NCI-H1694 (cell line): ENCODE results near the gene MORF4L2.

Experiments
- DNase-seq: peaks from one replicate; lab custom pipeline; 2025; lab: John Stamatoyannopoulos, UW

Gene MORF4L2

GRCh38 chrX:103631145-103631544 is 55.4 kb downstream of the MORF4L2 start:
- DNase-seq, result no peak

GRCh38 chrX:103630171-103630511 is 56.4 kb downstream of the MORF4L2 start:
- no peak for DNase-seq

DNA sequence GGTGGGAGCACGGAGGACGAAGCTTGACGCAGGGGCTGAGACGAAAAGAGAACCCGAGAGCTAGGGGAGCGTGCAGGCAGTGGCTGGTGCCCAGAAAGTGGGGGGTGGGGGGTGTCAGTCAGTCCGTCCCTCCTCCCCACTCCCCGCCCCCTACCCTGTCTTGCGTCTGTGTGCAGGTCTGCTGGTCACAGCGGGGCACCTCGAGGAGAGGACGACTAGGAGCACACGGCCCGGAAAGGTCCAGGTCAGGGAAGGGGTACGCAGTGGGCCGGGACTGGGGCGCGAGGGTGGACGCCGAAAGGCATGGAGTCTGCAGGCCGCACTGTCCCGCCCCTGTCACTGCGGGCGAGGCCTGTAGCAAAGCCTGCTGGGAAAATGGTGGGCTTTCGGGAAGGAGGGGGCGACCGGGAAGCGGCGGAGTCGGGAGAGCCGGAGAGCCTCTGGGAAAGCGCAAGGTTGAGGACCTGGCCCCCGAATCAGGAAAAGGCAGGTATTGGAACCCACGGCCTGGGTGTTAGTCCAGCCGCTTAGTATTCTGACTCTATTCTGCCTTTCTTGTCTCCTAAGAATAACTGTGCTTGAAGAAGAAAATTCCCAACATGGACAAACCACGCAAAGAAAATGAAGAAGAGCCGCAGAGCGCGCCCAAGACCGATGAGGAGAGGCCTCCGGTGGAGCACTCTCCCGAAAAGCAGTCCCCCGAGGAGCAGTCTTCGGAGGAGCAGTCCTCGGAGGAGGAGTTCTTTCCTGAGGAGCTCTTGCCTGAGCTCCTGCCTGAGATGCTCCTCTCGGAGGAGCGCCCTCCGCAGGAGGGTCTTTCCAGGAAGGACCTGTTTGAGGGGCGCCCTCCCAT is 57.0 kb downstream of the MORF4L2 start:
- DNase-seq, result peak; percentile 48

- peak; percentile 48 for DNase-seq
Measured at GRCh38 chrX:103628386-103629317, 57.8 kb downstream of the MORF4L2 start, which contains the start of gene TCEAL1. Gene TCEAL1 (plus strand): TSS chrX:103628975. CDS start chrX:103629917, 942 bp downstream.

GRCh38 chrX:103626855-103627254 is 59.6 kb downstream of the MORF4L2 start:
- DNase-seq, result no peak
